Measurements from ENCODE around the gene MYO1G.
"Not testable (repeated sequence)": the region's sequence is repeated elsewhere in the genome, so short reads cannot be mapped to it uniquely, and the experiment has no call there.

MYO1G gene

GRCh38 chr7:44978511-44979366, at the start of gene MYO1G:
MYO1G (minus strand) TSS chr7:44979015; CDS start chr7:44978961, 54 bp downstream.
- DNase-seq (ENCODE audit: low read depth): peak; percentile 86

- DNase-seq (ENCODE audit: low read depth): no peak
Observed at GRCh38 chr7:45028138-45028919, 49.5 kb upstream of the MYO1G start.

DNA sequence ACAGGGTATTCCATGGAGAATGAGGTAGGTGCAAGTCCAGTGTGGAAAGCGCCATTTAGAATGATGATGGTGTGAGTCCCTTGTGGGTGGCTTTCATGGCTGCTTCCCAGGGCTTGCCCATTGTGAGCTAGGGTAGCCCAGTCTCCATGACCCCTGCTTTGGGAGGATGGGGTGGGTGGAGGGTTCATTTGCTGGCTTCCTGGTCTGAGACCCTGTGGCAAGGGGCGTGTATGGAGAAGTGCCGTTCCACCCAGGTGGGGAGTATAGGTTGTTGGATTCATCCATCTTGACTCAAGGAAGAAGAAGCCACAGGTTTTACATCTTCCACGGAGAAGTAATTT, 48.9 kb upstream of the MYO1G start:
- DNase-seq (ENCODE audit: low read depth): no peak

DNA sequence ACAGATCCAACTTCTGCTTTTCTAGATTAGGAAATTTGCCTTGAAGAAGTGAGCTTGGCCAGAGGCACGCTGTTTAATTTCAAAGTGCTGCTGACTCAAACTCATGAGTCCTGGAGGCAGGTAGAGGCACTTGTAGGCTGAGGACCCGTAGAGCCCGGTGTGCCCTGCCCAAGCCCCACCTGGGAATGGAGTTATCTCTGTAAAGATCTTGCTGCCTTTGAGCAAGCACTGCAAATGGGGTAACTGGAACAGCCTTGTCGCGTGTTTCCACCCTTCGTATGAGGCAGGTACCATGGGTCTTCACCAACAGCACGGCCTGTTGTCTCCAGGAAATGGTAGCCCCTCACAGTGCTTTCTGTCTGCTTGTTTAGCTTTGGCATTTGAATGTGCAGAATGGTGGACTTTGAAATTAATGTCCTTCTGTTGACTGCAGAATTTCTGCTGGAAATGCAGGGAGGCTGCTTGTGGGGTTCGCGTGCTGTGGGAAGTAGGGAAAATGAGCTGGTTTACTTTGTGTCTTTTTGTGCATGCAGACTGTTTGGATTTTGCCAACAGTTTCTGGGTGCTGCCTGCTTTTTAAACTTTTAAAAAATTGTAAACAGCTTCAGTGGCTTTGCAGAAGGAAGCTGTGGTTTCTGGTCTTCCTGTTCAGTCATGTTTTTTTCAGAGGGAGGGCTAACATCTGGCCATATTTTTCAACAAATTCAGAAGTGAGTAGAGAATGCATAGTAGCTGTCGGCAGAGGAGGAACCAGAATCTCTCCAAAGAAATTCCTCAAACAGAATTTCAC, 48.4 kb upstream of the MYO1G start:
- no peak for DNase-seq (ENCODE audit: low read depth)

DNA sequence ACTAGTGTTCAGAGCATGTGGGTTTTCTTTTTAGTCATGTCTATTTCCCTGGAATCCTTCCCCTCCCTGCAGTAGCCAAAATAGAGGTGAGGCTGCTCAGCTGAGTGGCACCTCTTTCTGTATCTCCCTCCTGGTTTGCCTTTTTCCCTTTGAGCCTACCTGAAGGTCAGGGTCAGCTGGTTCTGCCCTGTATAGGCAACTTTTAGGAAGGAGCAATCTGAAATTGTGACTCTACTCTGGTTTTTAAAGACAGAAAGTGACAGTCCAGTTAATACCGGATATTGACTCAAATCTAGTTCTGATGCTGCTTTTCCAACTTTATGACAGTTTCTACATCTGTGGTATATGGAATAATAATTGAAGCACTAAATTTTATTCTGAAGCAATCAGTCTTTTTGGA, 47.2 kb upstream of the MYO1G start:
- DNase-seq (ENCODE audit: low read depth): no peak

DNA sequence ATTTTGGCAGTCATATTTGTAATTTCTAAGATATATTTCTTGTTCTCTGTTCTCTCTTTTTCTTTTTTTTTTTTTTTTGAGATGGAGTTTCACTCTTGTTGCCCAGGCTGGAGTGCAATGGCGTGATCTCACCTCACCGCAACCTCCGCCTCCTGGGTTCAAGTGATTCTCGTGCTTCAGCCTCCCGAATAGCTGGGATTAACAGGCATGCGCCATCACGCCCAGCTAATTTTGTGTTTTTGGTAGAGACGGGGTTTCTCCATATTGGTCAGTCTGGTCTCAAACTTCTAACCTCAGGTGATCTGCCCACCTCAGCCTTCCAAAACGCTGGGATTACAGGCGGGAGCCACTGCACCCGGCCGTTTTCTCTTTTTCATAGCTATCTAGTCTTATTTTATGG, 46.7 kb upstream of the MYO1G start:
- DNase-seq (ENCODE audit: low read depth): not testable (repeated sequence)

DNA sequence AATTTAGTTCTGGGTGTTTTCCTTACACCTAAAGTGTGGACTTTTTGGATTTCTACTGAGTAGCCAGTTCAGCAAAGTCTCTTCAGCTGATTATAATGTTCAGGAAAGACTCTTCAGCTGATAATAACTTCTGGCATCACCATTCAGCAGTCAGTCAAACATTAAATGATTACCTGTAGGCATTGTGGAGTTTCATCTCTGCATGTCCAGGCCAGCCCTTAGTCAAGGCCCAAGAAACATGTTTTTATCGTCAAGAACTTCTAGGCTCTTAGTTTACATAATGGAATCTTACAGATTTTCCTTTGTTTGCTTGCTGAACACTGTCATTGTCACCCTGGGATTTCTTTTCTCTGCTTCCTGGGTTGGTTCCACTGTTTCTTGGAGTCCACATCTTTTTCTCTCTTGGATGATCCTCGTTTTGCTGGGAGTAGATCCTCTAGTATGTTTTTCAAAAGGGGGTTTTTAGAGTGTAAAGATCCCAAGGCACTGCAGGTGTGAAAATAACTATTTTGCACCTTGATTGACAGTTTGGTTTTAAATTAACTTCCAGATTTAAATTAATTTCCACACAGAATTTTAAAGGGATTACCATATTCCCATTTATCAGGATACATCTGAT, 45.4 kb upstream of the MYO1G start:
- no peak for DNase-seq (ENCODE audit: low read depth)

- no peak for DNase-seq (ENCODE audit: low read depth)
Observed at GRCh38 chr7:45021604-45022296, 42.9 kb upstream of the MYO1G start.

DNA sequence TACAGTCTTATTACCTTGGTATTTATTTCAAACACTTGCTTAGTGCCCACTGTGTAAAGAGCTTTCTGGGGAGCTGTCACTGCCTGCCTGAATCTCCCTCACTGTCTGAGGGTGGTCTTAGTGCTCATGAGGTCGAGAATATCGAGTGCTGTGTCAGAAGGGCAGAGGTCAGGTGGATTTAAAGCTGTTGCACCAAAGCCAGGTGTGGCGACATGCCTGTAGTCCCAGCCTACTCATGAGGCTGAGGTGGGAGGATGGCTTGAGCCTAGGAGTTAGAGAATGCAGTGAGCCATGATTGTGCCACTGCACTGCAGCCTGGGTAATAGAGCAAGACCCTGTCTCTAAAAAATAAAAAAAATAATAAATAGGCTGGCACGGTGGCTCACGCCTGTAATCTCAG, 42.1 kb upstream of the MYO1G start:
- no peak for DNase-seq (ENCODE audit: low read depth)

- DNase-seq (ENCODE audit: low read depth): no peak
Observed at GRCh38 chr7:45017253-45017652, 38.4 kb upstream of the MYO1G start.

DNA sequence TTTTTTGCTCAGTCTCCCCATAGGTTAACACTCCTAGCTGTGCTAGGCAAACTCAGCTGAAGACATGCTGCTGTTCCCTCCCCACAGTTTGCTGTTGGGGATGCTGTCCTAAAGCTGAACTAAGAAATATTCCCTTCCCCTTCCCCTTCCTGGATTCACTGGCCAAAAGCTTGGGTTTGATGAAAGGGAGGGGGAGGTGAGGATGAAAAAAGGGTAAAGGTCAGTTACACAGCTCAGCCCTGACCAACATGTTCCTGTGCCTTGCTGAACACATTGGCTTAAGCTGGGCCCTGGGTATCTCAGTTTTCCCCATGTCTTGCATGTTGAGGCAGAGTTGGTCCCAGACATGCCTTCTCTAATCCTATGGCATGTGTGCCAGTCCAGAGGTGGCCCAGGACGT, 36.5 kb upstream of the MYO1G start:
- DNase-seq (ENCODE audit: low read depth): no peak

GRCh38 chr7:45013465-45013967, 34.7 kb upstream of the MYO1G start:
- no peak for DNase-seq (ENCODE audit: low read depth)

GRCh38 chr7:45007571-45008328, 28.9 kb upstream of the MYO1G start:
- DNase-seq (ENCODE audit: low read depth): no peak

DNA sequence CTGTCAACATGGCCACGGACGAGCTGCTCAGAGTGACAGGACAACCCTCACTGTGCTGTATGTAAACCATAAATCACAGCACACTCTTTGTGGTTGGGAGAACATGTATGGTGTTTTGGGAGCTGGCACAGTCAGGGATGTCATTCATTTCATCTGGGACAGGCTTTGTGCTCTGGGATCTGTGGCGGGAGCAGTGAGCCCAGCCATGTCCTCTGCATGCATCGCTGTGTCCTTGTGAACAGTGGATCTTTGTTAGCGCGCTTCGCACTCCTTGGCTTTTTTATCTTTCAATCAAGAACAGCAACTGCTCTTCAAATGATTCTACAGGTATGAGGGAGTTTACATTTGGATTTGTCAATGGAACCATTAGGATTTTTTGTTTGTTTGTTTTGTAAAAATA, 28.3 kb upstream of the MYO1G start:
- no peak for DNase-seq (ENCODE audit: low read depth)

GRCh38 chr7:45003789-45004188, 25.0 kb upstream of the MYO1G start:
- DNase-seq (ENCODE audit: low read depth): no peak

DNA sequence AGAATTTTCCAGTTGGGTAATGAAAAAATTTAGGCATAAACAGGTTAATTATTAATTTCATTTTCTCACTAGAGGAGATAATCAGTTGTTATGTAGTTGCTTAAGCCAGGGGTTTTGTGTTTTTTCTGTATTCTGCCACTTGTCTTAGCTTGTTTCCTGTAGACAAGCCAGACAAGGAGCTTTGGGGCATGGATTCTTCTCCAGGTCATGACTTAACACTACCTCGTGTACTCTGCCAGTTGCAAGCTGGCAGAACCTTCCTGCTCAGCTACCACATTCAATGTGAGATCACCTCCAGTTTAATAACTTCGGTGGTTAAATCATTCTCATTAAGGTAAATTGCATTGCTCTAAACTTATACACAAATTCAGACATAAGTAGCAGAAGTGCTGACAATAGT, 23.0 kb upstream of the MYO1G start:
- DNase-seq (ENCODE audit: low read depth): no peak

DNA sequence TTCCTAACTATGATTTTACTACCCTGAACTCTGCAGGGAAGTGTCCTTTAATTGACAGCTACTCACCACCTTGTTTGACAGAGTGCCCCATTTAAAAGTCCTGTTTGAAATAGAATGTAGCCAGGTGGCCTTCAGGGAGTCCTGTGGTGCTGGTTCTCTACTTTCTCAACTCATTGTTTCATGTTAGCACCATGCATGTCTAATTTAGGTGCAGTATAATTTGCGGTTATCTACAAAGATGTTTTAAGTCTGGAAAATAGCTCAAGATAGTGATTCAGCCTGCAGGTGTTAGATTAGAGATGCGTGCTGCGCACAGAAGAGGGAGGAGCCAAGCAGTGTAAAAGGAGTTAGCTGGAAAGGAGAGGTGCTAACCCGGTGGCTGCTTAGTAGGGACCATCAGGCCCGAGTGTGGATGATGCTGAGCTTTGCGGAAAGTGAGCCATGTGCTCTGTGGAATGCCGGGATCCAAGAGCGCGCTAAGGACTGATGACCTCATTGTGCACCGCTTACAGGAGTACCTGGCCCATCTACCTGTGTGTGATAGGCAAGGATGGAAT, 22.4 kb upstream of the MYO1G start:
- peak; percentile 60 for DNase-seq (ENCODE audit: low read depth)

DNA sequence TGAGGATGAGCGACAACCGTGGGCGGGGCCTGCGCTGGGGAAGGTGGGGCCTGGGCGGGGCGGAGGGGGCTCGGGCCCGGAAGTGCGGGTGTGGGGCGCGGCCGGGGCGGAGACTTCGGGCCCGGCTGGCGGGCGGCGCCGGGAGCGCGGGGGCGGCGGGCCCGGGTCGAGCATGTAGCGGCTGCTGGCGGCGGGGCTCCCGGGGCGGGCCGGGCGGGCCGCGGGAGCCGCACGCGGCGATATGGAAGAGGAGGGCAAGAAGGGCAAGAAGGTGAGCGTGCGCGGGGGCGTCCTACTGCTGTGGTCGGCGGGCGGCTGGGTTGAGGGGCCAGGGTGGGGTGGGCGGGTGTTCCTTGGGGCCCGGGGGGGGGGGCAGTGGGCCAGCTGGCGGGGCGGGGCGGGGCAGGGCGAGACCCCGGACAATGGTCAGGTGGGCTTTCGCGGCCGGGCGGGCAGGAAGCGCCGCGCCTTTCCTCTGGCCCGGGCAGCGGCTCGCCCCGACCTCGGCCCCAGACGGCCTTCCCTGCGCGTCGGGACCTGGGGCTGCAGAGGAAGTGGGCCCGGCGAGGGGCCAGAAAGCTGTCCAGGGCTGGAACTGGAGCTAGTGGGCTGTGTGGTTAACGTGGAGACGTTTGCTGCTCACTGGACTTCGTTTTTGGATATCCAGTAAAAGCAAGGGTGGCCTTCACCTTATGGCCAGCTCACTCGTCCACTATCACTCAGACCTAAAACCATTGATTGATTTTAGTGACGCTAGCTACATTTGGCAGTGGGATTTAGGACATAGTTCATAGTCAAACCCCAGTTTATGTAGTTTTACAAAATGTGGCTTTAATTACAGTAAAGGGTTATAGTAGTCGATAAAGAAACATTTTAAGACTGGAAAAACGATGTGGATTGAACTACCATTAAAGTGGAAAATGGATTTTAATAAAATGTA, 21.5 kb upstream of the MYO1G start, which contains the start of gene CCM2:
CCM2 (plus strand) TSS at position 109 of the 940 bp plus-strand sequence; CDS start at position 242, 133 bp downstream.
- no peak for DNase-seq (ENCODE audit: low read depth)
